GM12891 (cell line): ENCODE measurements around the gene FRMD8.
"Not testable (repeated sequence)": the region's sequence is repeated elsewhere in the genome, so short reads cannot be mapped to it uniquely, and the experiment has no call there.

Experiments used
- DNase-seq: peaks from one replicate; pipeline ENCODE4 v3.0.0; 2011; ENCODE audit warnings: low spot score; ENCODE audit not compliant: insufficient read length
- FAIRE-seq: peaks from 2 replicates; lab custom pipeline; 2011; peaks lifted over from hg19 to GRCh38; lab: Jason Lieb, UNC
- PAX5 ChIP-seq: IDR thresholded peaks from 2 replicates; pipeline ENCODE4 v1.6.1; 2011; ENCODE audit warnings: low read length, moderate library complexity, mild to moderate bottlenecking; ENCODE audit not compliant: insufficient read depth, severe bottlenecking
- POLR2A ChIP-seq: IDR thresholded peaks from 2 replicates; pipeline ENCODE4 v1.6.1; 2011; ENCODE audit warnings: low read depth, low read length, control low read depth
- POLR2AphosphoS5 ChIP-seq: IDR thresholded peaks from 2 replicates; pipeline ENCODE4 v1.6.1; 2011; ENCODE audit warnings: low read depth, low read length, control low read depth
- POU2F2 ChIP-seq: IDR thresholded peaks from 2 replicates; pipeline ENCODE4 v1.6.1; 2011; ENCODE audit warnings: low read depth, mild to moderate bottlenecking, control low read depth, low read length, moderate library complexity
- SPI1 ChIP-seq: IDR thresholded peaks from 2 replicates; pipeline ENCODE4 v1.6.1; 2011; ENCODE audit warnings: low read depth, low read length, control low read depth
- TAF1 ChIP-seq: IDR thresholded peaks from 2 replicates; pipeline ENCODE4 v1.6.1; 2011; ENCODE audit warnings: low read depth, low read length, control low read depth

The FRMD8 gene

DNA sequence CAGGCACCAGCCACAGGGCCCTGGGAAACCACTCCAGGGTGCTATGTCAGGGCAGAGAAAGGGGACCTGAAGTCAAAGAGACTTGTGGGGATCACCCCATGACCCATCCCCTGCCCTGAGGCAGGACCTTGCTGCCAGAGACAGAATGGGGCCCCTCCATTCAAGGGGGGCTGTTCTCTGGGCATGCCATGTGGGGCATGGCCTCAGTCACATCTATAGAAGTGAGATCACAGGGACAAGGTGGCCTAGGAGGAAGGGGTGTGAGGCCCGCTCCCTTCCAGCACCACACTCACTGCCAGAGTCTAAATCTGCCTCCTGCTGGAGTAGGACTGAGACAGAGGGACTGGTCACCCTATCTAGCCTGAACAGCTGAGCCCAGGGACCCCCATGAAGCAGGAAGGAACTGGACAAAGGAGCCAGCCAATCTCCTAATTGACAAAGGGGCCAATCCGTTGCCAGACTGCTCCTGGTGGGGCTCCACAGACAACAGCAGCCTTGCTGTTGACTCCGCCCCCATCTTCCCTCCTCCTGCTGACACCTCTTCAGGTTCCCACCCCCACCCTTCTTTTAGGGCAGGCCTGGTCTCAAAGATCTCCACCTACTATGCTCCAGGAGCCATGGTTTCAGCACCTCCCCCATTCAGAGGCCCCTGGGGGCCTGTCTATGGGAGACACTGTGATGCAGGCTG is 62.1 kb downstream of the FRMD8 start:
- TF ChIP-seq PAX5 (no peak), POU2F2 (no peak), POLR2AphosphoS5 (no peak), SPI1 (no peak), POLR2A (no peak), TAF1 (no peak)
- FAIRE-seq (no peak), DNase-seq (no peak)

DNA sequence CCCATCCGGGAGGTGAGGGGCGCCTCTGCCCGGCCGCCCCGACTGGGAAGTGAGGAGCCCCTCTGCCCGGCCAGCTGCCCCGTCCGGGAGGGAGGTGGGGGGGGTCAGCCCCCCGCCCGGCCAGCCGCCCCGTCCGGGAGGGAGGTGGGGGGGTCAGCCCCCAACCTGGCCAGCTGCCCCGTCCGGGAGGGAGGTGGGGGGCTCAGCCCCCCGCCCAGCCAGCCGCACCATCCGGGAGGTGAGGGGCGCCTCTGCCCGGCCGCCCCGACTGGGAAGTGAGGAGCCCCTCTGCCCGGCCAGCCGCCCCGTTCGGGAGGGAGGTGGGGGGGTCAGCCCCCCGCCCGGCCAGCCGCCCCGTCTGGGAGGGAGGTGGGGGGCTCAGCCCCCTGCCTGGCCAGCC is 64.9 kb downstream of the FRMD8 start:
- not testable (repeated sequence) for DNase-seq, FAIRE-seq

DNA sequence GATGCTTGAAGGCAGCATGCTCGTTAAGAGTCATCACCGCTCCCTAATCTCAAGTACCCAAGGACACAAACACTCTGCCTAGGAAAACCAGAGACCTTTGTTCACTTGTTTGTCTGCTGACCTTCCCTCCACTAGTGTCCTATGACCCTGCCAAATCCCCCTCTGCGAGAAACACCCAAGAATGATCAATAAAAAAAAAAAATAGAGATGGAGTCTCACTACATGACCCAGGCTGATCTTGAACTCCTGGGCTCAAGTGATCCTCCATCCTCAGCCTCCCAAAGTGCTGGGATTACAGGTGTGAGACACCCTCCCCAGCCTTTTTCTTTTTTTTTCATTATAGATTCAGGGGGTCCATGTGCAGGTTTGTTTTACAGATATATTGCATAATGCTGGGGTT is 65.8 kb downstream of the FRMD8 start:
- DNase-seq, FAIRE-seq: not testable (repeated sequence)

DNA sequence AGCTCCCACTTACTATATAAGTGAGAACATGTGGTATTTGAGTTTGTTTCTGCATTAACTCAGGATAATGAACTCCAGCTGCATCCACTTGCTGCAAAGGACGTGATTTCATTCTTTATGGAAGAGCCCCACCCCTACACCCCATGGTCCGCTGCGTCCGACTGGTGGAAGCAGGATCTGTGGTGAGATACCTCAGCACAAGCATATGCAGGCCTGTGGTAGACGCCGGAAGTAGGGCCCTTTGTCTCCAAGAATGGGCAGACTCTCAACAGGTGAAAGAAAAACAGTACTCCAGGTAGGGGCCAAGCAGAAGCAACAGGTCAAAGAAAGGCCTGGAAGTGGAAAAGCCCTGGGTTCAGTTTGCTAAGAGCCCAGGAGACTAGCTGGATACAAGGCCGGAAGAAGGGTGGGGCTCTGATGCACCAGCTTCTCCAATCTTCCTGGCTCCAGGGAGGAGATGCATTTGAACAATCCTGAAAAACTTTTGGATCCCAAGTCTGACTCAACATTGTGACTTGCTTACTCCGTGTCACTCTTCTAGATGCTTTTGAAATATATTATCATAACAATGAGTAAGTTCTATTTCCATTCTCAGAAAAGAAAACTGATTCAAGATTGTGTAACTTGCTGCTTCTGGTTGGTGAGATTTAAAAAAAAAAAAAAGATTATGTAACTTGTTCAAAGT is 66.5 kb downstream of the FRMD8 start:
- FAIRE-seq (no peak), DNase-seq (no peak)

DNA sequence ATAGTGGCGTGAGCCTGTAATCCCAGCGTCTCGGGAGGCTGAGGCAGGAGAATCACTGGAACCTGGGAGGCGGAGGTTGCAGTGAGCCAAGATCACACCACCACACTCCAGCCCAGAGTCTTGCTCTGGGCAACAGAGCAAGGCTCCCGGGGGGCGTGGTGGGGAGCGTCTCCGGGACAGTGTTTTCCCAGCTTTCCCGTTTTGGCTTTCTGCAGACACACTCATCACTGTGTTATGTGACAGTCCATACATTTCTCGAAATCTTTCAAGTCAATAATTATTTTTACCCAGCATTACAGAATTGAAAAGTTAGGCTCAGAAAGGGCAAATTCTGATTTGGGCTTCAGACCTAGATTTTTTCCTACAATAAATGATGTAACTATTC is 67.9 kb downstream of the FRMD8 start:
- no peak for TF ChIP-seq SPI1
- TF ChIP-seq POLR2AphosphoS5: no peak
- TF ChIP-seq POLR2A: no peak
- TF ChIP-seq PAX5: no peak
- no peak for TF ChIP-seq TAF1
- no peak for TF ChIP-seq POU2F2
- no peak for FAIRE-seq
- no peak for DNase-seq

More for the DNA sequence above, 66.5 kb downstream of the FRMD8 start:
- TF ChIP-seq POLR2AphosphoS5 (no peak), POLR2A (no peak), POU2F2 (no peak), TAF1 (no peak), SPI1 (no peak), PAX5 (no peak)

DNA sequence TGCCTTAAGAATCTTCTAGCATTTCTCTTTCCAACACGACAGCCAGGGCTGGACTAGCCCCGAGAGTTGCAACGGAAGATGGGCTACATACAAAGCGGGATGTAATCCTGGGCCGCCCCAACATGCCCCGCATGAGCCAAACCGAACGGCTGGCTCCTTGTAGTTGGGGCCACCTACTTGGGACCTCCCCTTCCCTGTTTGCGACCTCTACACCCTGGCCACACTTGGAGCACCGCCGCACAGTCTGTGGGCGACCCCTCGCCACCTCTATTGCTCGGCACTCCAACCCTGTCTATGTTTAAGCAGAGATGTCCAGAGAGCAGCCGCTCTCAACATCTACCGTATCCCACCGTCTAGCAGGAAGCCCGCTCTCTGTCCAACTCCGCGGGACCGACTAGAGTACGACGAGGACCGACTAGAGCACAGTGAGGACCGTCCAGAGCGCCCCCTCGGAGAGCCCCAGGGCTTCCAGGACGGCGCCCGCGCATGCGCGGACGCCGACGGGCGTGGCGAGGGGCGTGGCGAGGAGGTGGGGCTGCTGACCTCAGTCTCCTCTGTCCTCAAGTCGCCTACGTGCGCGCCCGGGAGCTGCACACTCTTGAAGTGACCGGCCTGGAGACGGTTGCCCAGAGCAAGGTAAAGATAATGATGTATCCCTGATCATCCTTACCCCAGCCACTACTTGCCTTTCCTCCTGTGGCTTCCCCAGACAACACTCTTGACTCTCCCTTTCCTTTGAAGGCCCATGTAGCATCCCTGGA is 68.4 kb downstream of the FRMD8 start:
- FAIRE-seq: peak; percentile 82
- DNase-seq: peak; percentile 94

DNA sequence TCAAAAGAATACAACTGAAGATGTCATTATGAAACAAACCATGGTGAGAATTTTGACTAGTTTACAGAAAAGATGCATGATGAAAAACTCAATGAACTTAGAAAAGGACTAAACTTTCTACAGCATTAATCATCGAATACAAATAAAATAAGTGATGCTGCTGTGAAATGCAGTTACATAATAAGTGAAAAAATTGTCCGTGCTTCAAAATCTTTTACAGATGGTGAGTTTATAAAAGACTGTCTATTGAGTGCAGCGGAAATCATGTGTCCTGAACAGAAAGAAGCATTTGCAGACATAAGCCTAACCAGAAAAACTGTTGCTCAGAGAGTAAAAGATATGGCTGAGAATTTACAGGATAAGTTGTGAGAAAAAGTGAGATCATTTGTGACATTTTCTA is 70.0 kb downstream of the FRMD8 start:
- DNase-seq: no peak
- no peak for FAIRE-seq
- TF ChIP-seq PAX5: no peak
- TF ChIP-seq TAF1: no peak
- no peak for TF ChIP-seq POLR2AphosphoS5
- no peak for TF ChIP-seq SPI1
- TF ChIP-seq POLR2A: no peak
- TF ChIP-seq POU2F2: no peak

More for the DNA sequence above, 68.4 kb downstream of the FRMD8 start:
- TF ChIP-seq TAF1 (peak; percentile 78; the same call in 1 of the 2 replicates), POU2F2 (no peak; the same call in 1 of the 2 replicates), POLR2A (peak; percentile 93), SPI1 (no peak), POLR2AphosphoS5 (peak; percentile 93), PAX5 (no peak)

DNA sequence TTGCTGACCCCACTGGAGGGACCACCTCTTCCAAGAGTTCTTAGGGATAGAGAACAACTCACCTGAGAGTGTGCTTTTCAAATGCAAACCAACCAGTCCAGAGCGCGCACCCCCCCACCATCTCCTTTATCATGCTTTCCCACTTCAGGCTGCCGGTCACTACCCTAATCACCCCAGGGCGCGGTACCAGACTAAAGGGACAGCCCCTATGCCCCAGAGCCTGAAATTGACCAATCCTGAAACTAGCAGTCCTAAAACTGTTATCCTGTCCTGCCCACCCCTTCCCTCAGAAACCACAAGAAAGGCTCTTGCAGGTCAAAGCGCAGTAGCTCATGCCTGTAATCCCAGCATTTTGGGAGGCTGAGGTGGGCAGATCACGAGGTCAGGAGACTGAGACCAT is 73.1 kb downstream of the FRMD8 start:
- FAIRE-seq (no peak), DNase-seq (no peak)
- TF ChIP-seq SPI1 (no peak), POLR2A (no peak), TAF1 (no peak), POLR2AphosphoS5 (no peak), POU2F2 (no peak), PAX5 (no peak)
